ENCODE results near the gene FBXO28.
"Not testable (repeated sequence)": the region's sequence is repeated elsewhere in the genome, so short reads cannot be mapped to it uniquely, and the experiment has no call there.

Gene FBXO28

GRCh38 chr1:224113918-224114786 lies at the start of gene FBXO28:
Gene FBXO28 (plus strand): TSS chr1:224114111. CDS start chr1:224114130, 19 bp downstream.
- peaks cover 15% of the 10 kb centered on the region for H3K4me1 Mint-ChIP-seq
- no peaks in the 10 kb centered on the region for H3K27me3 Mint-ChIP-seq
- H3K4me3 Mint-ChIP-seq: peak within 1 kb of the TSS; percentile 89 to 94
- peak within 1 kb of the TSS; percentile 93 to 98 for H3K27ac Mint-ChIP-seq
- DNase-seq: peak; percentile 88 to 94
- ATAC-seq: peak; percentile 99
- no peaks in the 10 kb centered on the region for H3K9me3 Mint-ChIP-seq

- no peak overlapping the region for H3K27ac Mint-ChIP-seq
- DNase-seq (no peak), ATAC-seq (no peak)
- H3K9me3 Mint-ChIP-seq: no peaks in the 10 kb centered on the region
- H3K27me3 Mint-ChIP-seq: peaks cover 12% of the 10 kb centered on the region
- peaks cover 9% of the 10 kb centered on the region for H3K4me1 Mint-ChIP-seq
- H3K4me3 Mint-ChIP-seq: no peak overlapping the region
Measured at GRCh38 chr1:224064150-224064549, 49.8 kb upstream of the FBXO28 start.

GRCh38 chr1:224065455-224065854 lies 48.5 kb upstream of the FBXO28 start:
- peak overlapping the region in 1 of 2 donors; percentile 57 for H3K27ac Mint-ChIP-seq
- no peak overlapping the region for H3K4me3 Mint-ChIP-seq
- H3K4me1 Mint-ChIP-seq: peaks cover 9% of the 10 kb centered on the region
- no peaks in the 10 kb centered on the region for H3K9me3 Mint-ChIP-seq
- peaks cover 25% of the 10 kb centered on the region for H3K27me3 Mint-ChIP-seq
- DNase-seq (no peak), ATAC-seq (no peak)

- Mint-ChIP-seq H3K9me3 (peaks cover 0 to 3% of the 10 kb centered on the region in 2 donors), H3K4me1 (peaks cover 9% of the 10 kb centered on the region), H3K27me3 (peaks cover 38% of the 10 kb centered on the region), H3K4me3 (peak overlapping the region in 1 of 2 donors; percentile 44), H3K27ac (peak overlapping the region; percentile 42 to 94)
- DNase-seq: no peak
- ATAC-seq: no peak
Measured at GRCh38 chr1:224067207-224067606, 46.7 kb upstream of the FBXO28 start.

- DNase-seq (peak in 1 of 2 donors; percentile 23), ATAC-seq (peak; percentile 99)
- peak overlapping the region in 1 of 2 donors; percentile 44 for H3K4me3 Mint-ChIP-seq
- peak overlapping the region; percentile 42 to 94 for H3K27ac Mint-ChIP-seq
- H3K27me3 Mint-ChIP-seq: peaks cover 45% of the 10 kb centered on the region
- peaks cover 0 to 9% of the 10 kb centered on the region in 2 donors for H3K9me3 Mint-ChIP-seq
- peaks cover 9% of the 10 kb centered on the region for H3K4me1 Mint-ChIP-seq
Measured at GRCh38 chr1:224067621-224068457, 46.1 kb upstream of the FBXO28 start.

- Mint-ChIP-seq H3K27me3 (peaks cover 50% of the 10 kb centered on the region), H3K9me3 (peaks cover 0 to 13% of the 10 kb centered on the region in 2 donors), H3K4me3 (no peak overlapping the region), H3K4me1 (peaks cover 9% of the 10 kb centered on the region), H3K27ac (no peak overlapping the region)
- DNase-seq (no peak), ATAC-seq (no peak)
Measured at GRCh38 chr1:224068458-224069072, 45.3 kb upstream of the FBXO28 start.

GRCh38 chr1:224069138-224069537 lies 44.8 kb upstream of the FBXO28 start:
- peaks cover 9% of the 10 kb centered on the region for H3K4me1 Mint-ChIP-seq
- DNase-seq: no peak
- H3K4me3 Mint-ChIP-seq: no peak overlapping the region
- H3K27ac Mint-ChIP-seq: peak overlapping the region in 1 of 2 donors; percentile 10
- ATAC-seq: no peak
- H3K27me3 Mint-ChIP-seq: peaks cover 56% of the 10 kb centered on the region
- peaks cover 0 to 13% of the 10 kb centered on the region in 2 donors for H3K9me3 Mint-ChIP-seq

- Mint-ChIP-seq H3K4me1 (peaks cover 9% of the 10 kb centered on the region), H3K27ac (no peak overlapping the region), H3K27me3 (peaks cover 65% of the 10 kb centered on the region), H3K4me3 (no peak overlapping the region), H3K9me3 (peaks cover 0 to 13% of the 10 kb centered on the region in 2 donors)
- no peak for ATAC-seq
- no peak for DNase-seq
Measured at GRCh38 chr1:224070521-224070920, 43.4 kb upstream of the FBXO28 start.

GRCh38 chr1:224076407-224076806 lies 37.5 kb upstream of the FBXO28 start:
- DNase-seq: no peak
- no peak overlapping the region for H3K27ac Mint-ChIP-seq
- H3K27me3 Mint-ChIP-seq: peaks cover 35% of the 10 kb centered on the region
- H3K4me1 Mint-ChIP-seq: no peaks in the 10 kb centered on the region
- no peak overlapping the region for H3K4me3 Mint-ChIP-seq
- ATAC-seq: no peak
- peaks cover 0 to 13% of the 10 kb centered on the region in 2 donors for H3K9me3 Mint-ChIP-seq

GRCh38 chr1:224079644-224080043 lies 34.3 kb upstream of the FBXO28 start:
- not testable (repeated sequence) for H3K4me1 Mint-ChIP-seq, H3K27me3 Mint-ChIP-seq, H3K4me3 Mint-ChIP-seq, H3K9me3 Mint-ChIP-seq, H3K27ac Mint-ChIP-seq, ATAC-seq, DNase-seq

GRCh38 chr1:224080115-224080774 lies 33.7 kb upstream of the FBXO28 start:
- no peak overlapping the region for H3K27ac Mint-ChIP-seq
- no peaks in the 10 kb centered on the region for H3K9me3 Mint-ChIP-seq
- DNase-seq (no peak), ATAC-seq (no peak)
- H3K4me3 Mint-ChIP-seq: no peak overlapping the region
- H3K4me1 Mint-ChIP-seq: no peaks in the 10 kb centered on the region
- H3K27me3 Mint-ChIP-seq: no peaks in the 10 kb centered on the region

- Mint-ChIP-seq H3K4me1 (no peaks in the 10 kb centered on the region), H3K4me3 (no peak overlapping the region), H3K27ac (no peak overlapping the region), H3K9me3 (no peaks in the 10 kb centered on the region), H3K27me3 (no peaks in the 10 kb centered on the region)
- no peak for ATAC-seq
- no peak for DNase-seq
Measured at GRCh38 chr1:224081604-224082003, 32.3 kb upstream of the FBXO28 start.

- Mint-ChIP-seq H3K9me3 (no peaks in the 10 kb centered on the region), H3K4me3 (no peak overlapping the region), H3K4me1 (no peaks in the 10 kb centered on the region), H3K27me3 (no peaks in the 10 kb centered on the region), H3K27ac (no peak overlapping the region)
- ATAC-seq (no peak), DNase-seq (no peak)
Measured at GRCh38 chr1:224082146-224082545, 31.8 kb upstream of the FBXO28 start.

- H3K4me3 Mint-ChIP-seq: no peak overlapping the region
Measured at GRCh38 chr1:224084867-224085266, 29.0 kb upstream of the FBXO28 start.

More at GRCh38 chr1:224084867-224085266, 29.0 kb upstream of the FBXO28 start:
- no peaks in the 10 kb centered on the region for H3K4me1 Mint-ChIP-seq
- no peak for ATAC-seq
- H3K27ac Mint-ChIP-seq: no peak overlapping the region
- H3K9me3 Mint-ChIP-seq: no peaks in the 10 kb centered on the region
- peaks cover 9% of the 10 kb centered on the region for H3K27me3 Mint-ChIP-seq
- no peak for DNase-seq
